Urinary bladder (tissue), 4 donors: ENCODE measurements around the gene TBL2. TPM values are rescaled to one million over a fixed set of nuclear protein-coding genes. Genes with fewer than 3 reads are reported as not detected.
"Not testable (repeated sequence)": the region's sequence is repeated elsewhere in the genome, so short reads cannot be mapped to it uniquely, and the experiment has no call there.

Source experiments
- DNase-seq: peaks from one replicate; pipeline ENCODE4 v3.0.0-alpha.2; 2015; ENCODE audit errors: extremely low spot score
- H3K27ac ChIP-seq: one replicate; pipeline ENCODE4 v1.5.1; 2013; ENCODE audit warnings: low read depth, mild to moderate bottlenecking, moderate library complexity
- H3K36me3 ChIP-seq: one replicate; pipeline ENCODE4 v1.6.1; 2013; ENCODE audit warnings: mild to moderate bottlenecking, moderate library complexity; ENCODE audit not compliant: insufficient read depth
- H3K4me1 ChIP-seq: one replicate; pipeline ENCODE4 v1.6.1; 2013; ENCODE audit warnings: mild to moderate bottlenecking, moderate library complexity; ENCODE audit not compliant: insufficient read depth
- H3K4me3 ChIP-seq: one replicate; pipeline ENCODE4 v1.5.1; 2013; ENCODE audit warnings: low read depth, low read length
- WGBS: extraction: QIAGEN DNeasy Blood & Tissue Kit; methylation state at CpG from one replicate; pipeline ENCODE4 v1.1.7; 2013; 5-methylcytosine and 5-hydroxymethylcytosine counted together
- polyA plus RNA-seq: library from polyadenylated mRNA; stranded (reverse); fragments of 200-250 nt; gene quantifications from one replicate; pipeline ENCODE4 v1.2.3, GENCODE V29; 2013
- total RNA-seq: library from RNA; depleted of rRNA; stranded (reverse); fragments of >200 nt; gene quantifications from one replicate; pipeline ENCODE4 v1.2.3, GENCODE V29; 2014
- donor health status: healthy with polysubstance abuse.
- donor health status: healthy.

The TBL2 gene
- total and polyA plus RNA-seq, 2 donors, result 26.4 to 57.1 TPM

DNA sequence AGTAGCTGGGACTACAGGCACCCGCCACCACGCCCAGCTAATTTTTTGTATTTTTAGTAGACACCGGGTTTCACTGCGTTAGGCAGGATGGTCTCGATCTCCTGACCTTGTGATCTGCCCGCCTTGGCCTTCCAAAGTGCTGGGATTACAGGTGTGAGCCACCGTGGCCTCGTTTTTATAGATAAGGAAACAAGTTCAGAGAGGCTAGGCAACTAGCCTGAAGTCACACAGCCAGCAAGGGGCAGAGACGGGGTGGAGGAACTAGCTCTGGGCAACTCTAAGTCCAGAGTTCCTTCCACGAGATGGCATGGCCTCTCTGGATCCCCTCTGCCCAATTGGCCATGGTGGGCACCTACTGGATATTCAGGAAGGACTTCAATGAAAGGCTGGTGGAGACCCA lies 36.6 kb upstream of the TBL2 start:
- H3K4me3 ChIP-seq, H3K36me3 ChIP-seq, DNase-seq, H3K4me1 ChIP-seq, H3K27ac ChIP-seq: not testable (repeated sequence)
- WGBS, result 83% methylated on average over 10 of the region's 10 CpGs

DNA sequence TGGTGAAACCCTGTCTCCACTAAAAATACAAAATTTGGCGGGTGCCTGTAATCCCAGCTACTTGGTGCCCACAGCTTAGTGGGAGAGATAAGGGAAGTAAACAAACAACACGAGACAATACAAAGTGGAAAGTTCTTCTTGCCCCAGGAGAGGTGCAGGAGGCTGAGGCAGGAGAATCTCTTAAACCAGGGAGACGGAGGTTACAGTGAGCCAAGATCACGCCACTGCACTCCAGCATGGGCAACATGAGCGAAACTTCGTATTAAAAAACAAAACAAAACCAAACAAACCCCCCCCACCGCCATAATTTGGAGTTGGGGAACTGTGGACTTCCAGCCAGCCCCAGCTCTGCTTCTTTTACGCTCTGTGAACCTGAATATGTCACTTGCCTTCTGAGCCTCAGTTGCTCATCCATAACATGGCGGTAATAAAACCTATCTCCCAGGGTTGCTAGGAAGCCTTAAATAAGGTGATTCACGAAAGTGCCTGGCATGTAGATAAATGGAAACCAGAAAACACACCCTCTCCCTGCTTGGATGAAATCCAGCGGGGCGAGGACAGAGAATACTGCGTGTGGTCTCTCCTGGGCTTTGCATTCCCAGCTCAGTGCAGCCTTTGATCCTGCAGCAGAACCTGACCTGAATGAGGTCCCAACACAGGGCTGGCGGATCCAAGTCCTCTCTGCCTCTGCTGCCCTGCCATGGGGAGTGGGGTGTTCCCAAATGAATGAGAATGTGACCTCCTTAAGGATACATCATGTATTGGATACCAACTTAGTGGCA lies 35.8 kb upstream of the TBL2 start:
- Histone ChIP-seq H3K4me1 (no peaks in the 10 kb centered on the region), H3K36me3 (no peaks in the 10 kb centered on the region), H3K4me3 (no peak overlapping the region), H3K27ac (no peak overlapping the region)
- DNase-seq, result no peak
- WGBS, result 49% methylated on average over 14 of the region's 14 CpGs

DNA sequence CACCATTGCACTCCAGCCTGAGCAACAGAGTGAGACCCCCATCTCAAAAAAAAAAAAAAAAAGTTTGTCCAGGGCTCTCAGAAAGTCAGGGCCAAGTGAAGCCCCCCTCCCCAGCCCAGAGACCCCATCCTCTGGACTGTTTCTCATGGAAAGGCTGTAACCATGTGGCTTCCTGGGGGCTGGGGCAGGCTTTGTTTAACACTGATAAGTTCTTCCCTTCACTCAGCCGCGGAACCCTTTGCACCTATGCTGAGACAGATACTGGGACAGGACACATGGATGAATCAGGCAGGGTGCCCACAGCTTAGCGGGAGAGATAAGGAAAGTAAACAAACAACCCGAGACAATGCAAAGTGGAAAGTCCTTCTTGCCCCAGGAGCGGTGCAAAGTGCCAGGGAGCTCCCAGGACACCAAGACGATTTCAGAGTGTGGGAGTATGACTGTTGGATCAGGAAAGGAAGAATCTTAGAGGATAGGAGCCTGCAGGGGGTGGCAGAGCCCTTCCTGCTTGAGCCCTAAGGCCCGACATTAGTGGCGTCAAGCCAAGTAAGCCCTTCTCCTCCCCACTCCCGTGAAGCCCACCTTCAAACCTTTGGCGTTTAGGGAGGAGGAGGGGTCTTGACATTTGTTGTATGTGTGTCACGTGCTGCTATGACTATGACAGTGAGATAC lies 34.4 kb upstream of the TBL2 start:
- no peak overlapping the region for H3K27ac ChIP-seq

DNA sequence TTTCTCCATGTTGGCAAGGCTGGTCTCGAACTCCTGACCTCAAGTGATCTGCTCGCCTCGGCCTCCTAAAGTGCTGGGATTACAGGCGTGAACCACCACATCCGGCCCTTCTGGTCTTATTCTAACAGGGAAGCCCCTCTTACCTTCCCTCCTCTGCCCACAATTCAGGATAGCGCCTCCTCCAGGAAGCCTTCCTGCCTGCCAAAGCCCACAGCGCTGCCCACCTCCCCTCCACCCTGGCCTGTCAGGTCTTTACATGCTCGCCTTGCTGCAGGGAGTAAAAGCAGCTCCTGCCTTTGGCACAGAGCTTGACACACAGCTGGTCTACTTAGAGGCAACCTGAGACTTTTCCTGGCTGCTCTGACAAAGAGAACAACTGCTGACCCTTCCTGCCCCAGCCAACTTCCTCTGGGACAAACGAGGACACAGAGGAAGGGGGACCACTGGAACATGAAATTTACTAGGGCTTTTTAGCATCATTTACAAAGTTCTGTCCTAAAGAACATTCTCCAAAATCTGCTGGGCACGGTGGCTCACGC lies 32.7 kb upstream of the TBL2 start:
- Histone ChIP-seq H3K4me1 (no peaks in the 10 kb centered on the region), H3K4me3 (no peak overlapping the region), H3K36me3 (no peaks in the 10 kb centered on the region), H3K27ac (no peak overlapping the region)
- 73% methylated on average over 11 of the region's 11 CpGs for WGBS
- DNase-seq, result no peak

More for the DNA sequence above, 34.4 kb upstream of the TBL2 start:
- H3K36me3 ChIP-seq, result no peaks in the 10 kb centered on the region
- no peak overlapping the region for H3K4me3 ChIP-seq
- no peaks in the 10 kb centered on the region for H3K4me1 ChIP-seq
- no peak for DNase-seq
- WGBS, result 8% methylated on average over 11 of the region's 11 CpGs

DNA sequence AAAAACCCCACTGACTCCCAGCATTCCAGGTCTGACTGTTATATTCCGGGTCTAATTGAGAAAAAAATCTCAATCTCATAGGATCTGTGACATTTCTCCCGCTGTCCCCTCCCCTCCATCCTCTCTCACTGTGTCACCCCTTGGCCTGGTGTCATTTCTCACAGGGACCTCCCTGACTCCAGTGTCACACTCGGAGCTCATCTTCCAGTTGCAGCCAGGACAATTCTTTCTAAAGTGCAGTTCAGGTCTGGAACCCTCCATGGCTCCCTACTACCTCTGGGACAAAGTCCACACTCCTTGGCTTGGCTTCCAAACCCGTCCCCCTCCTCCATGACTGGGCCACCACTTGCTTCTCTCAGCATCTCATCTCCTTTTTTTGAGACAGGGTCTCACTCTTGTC lies 31.7 kb upstream of the TBL2 start:
- WGBS, result 76% methylated on average over 4 of the region's 4 CpGs
- H3K27ac ChIP-seq, result no peak overlapping the region

DNA sequence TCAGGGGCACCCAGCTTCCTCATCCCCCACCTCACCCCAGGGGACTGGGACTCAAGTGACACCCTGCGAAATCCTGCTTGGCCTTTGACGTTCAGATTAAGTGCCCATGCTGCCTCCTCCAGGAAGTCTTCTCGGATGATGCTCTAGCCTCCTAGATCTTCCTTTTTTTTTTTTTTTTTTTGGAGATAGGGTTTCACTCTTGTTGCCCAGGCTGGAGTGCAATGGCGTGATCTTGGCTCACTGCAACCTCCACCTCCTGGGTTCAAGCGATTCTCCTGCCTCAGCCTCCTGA lies 29.3 kb upstream of the TBL2 start:
- H3K36me3 ChIP-seq, H3K4me1 ChIP-seq, DNase-seq, H3K27ac ChIP-seq, H3K4me3 ChIP-seq: not testable (repeated sequence)
- 58% methylated on average over 5 of the region's 5 CpGs for WGBS

More for the DNA sequence above, 31.7 kb upstream of the TBL2 start:
- Histone ChIP-seq H3K4me3 (no peak overlapping the region), H3K4me1 (no peaks in the 10 kb centered on the region), H3K36me3 (no peaks in the 10 kb centered on the region)
- no peak for DNase-seq

DNA sequence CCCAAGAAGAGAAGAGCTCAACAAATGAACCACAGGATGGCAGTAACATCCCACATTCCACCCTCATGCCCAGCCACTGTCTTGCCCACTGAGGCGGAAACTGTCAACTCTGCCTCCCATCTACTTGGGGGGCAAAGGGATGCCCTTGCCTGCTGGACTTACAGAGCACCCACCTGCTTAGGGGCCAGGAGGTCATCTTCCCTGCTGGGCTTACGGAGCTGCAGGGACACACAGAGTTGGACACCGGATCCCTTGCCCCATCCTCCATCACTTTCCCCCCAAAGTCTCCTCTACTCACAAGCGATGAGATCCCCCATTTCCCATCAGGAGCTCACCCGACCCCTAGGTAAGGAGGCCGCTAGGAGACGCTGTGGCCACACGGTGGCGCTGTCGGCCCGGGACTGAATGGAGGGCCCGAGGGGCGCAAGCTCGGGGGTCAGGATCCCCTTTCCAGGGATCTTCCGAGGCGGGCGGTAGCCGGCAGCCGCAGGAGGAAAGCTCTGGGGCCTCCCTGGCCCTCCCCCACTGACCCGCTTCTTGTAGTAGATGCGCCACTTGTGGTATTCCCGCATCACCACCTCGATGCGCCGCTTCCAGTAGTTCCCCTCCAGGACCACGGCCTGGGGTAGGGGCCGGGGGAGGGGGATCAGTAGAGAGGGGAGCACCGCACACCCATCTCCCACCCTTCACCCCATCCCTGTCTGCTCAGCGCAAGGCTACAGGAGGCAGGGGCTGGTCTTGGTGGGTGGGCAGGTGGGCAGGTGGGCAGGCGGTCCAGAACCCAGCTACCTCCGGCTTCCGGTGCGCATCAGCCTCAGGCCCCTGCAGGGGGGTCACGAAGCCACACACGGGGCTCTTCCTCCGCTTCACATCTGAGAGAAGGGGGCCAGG lies 28.7 kb upstream of the TBL2 start:
- no peak for DNase-seq
- Histone ChIP-seq H3K27ac (no peak overlapping the region), H3K36me3 (no peaks in the 10 kb centered on the region), H3K4me3 (no peak overlapping the region), H3K4me1 (no peaks in the 10 kb centered on the region)
- 10% methylated on average over 36 of the region's 36 CpGs for WGBS

DNA sequence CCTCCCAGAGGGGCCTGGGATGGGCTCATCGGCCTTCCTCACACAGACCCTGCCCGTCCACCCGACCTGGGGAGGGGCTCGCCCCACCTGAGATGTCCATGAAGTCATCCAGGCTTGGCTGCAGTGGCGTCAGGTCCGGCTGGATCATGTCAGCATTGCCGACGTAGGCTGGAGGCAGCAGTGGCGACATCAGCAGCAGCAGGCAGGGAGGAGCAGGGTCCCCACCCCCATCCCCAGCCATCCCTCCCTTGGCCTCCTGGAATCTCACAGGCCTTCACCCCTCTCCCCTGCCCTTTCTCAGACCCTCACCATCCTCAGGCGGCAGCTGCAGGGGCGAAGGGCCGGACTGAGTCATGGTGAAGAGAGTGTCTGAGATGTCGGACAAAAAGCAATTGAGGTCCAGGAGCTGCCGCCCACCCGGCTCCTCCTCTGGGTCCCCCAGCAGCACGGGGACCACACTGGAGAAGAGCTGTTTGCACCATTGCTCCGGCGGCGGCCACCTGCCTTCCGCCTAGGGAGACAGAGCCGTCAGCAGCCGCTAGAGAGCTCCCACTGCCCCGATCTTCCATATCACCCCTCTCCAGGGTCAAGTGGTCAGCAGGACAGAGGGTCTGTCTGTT lies 27.3 kb upstream of the TBL2 start:
- no peak for DNase-seq
- Histone ChIP-seq H3K4me3 (no peak overlapping the region), H3K36me3 (no peaks in the 10 kb centered on the region), H3K27ac (no peak overlapping the region), H3K4me1 (no peaks in the 10 kb centered on the region)
- WGBS, result 69% methylated on average over 23 of the region's 23 CpGs

DNA sequence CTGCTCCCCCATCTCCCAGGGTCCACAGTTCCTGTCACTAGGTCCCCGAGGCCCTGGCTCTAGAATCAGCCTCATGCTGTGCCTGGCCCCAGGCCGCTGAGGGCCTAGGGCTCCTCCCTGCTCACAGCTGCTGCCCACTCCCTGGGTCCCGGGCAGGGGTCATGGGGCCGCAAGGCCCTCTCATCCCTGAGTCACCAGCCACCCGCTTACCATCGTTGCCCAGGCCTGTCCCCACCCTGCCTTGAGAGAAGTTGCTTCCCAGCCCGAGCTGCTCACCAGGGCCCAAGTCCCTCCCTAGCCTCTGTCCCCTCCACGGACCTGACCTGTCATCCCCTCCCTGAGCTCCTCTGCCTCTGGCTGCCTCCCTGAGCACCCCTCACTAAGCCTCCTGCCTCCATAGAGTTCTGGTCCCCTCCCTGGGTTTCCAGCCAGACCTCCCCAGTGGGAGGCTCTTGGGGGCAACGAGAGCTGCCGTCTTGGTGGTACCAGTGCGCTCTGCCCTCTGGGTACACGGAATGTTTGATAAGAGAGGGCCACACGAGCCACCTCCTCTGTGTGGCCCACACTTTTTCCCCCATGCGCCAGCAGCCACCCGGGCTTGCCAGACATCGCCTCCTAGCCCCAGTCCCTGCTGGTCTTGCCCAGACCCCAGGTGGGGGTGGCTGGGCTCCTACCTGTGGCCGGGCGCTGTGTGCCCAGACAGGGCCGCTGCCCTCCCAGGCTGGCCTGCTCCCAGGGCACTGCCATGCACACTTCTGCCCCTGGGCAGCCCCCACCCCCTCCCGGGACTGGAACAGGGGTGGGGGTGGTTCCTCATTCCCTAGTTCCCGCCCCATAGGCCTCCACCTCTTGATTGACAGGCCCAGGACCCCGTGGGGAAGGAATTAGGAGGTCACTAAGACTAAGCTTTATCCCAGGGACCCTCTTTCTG lies 24.6 kb upstream of the TBL2 start:
- Histone ChIP-seq H3K36me3 (no peaks in the 10 kb centered on the region), H3K27ac (no peak overlapping the region), H3K4me1 (no peaks in the 10 kb centered on the region), H3K4me3 (no peak overlapping the region)
- 74% methylated on average over 22 of the region's 22 CpGs for WGBS
- no peak for DNase-seq

DNA sequence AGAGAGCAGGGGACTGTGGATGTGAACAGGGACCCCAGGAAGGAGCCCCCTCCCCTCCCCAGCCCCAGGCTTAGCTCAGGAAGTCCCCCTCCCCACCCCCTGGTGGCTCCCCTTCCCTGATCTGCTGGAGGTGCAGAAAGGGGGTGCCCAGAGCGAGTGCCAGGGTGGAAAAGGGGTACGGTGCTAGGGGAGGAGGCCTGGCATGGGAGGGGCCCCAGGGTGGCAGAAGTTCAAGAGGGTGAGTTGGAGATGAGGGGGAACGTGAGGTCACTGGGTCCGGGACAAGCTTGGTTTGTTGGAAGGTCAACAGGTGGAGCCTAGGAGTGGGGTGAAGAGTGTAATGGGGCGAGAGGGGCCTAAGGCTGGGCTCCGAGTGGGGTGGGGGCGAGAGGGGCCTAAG lies 21.5 kb upstream of the TBL2 start:
- H3K4me3 ChIP-seq, result no peak overlapping the region
- H3K27ac ChIP-seq, result no peak overlapping the region
- no peaks in the 10 kb centered on the region for H3K4me1 ChIP-seq
- no peak for DNase-seq
- no peaks in the 10 kb centered on the region for H3K36me3 ChIP-seq
- 76% methylated on average over 7 of the region's 7 CpGs for WGBS

DNA sequence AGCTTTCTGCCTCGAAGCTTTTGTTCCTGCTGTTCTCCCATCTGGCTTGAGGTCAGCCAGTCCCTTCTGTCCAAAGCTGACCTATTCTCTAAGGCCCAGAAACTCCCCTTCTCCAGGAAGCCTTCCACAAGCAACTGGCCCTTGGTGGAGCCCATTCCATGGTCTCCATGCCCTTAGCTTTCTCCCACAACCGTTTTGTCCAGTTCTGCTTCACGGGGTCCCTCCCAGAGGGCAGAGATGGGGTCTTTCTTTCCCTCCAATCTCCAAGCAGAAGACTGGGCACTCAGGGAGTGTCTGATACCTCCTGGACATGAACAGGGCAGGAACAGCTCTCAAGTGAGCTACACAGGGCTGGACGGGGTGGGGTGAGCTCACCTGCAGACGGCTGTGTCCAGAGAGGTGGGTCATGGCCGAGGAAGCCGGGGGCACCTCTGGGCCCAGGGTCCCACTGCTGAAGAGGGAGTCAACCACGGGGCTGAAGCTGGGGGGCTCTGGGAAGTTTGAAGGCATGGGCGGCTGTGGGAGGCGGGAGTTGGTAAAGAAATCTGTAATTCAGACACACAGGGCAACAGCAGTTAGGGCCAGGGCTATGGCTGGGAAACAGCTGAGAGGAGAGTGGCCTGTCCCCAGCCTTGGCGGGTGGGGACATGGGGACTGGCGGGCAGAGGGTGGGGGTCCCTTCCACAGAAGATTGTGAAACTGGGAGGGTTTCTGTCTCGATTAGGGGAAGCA lies 20.9 kb upstream of the TBL2 start:
- H3K27ac ChIP-seq, result no peak overlapping the region
- no peak overlapping the region for H3K4me3 ChIP-seq
- 75% methylated on average over 13 of the region's 13 CpGs for WGBS
- DNase-seq, result no peak
- no peaks in the 10 kb centered on the region for H3K36me3 ChIP-seq
- no peaks in the 10 kb centered on the region for H3K4me1 ChIP-seq
